ENCODE data around the gene MYT1.

MYT1 gene

GRCh38 chr20:64196847-64197306 lies 32.6 kb downstream of the MYT1 start:
- Histone ChIP-seq H3K27me3 (ENCODE audit: control insufficient read depth, insufficient read depth, low read length) (peaks cover 5% of the 10 kb centered on the region), H3K36me3 (ENCODE audit: control insufficient read depth, insufficient read depth, low read length) (no peaks in the 10 kb centered on the region)

GRCh38 chr20:64198347-64198746 lies 34.1 kb downstream of the MYT1 start:
- Histone ChIP-seq H3K27me3 (ENCODE audit: control insufficient read depth, insufficient read depth, low read length) (peaks cover 2% of the 10 kb centered on the region), H3K9ac (ENCODE audit: low read length) (no peak overlapping the region), H3K27ac (ENCODE audit: low read depth, low read length) (no peak overlapping the region), H3K4me3 (ENCODE audit: low read length) (no peak overlapping the region), H3K4me1 (ENCODE audit: control insufficient read depth, insufficient read depth, low read length) (no peaks in the 10 kb centered on the region), H3K36me3 (ENCODE audit: control insufficient read depth, insufficient read depth, low read length) (no peaks in the 10 kb centered on the region)

More at GRCh38 chr20:64196847-64197306, 32.6 kb downstream of the MYT1 start:
- Histone ChIP-seq H3K27ac (ENCODE audit: low read depth, low read length) (no peak overlapping the region), H3K4me3 (ENCODE audit: low read length) (no peak overlapping the region), H3K4me1 (ENCODE audit: control insufficient read depth, insufficient read depth, low read length) (no peaks in the 10 kb centered on the region), H3K9ac (ENCODE audit: low read length) (no peak overlapping the region)

- H3K27me3 ChIP-seq (ENCODE audit: control insufficient read depth, insufficient read depth, low read length): peaks cover 2% of the 10 kb centered on the region
- H3K27ac ChIP-seq (ENCODE audit: low read depth, low read length): no peak overlapping the region
- H3K4me3 ChIP-seq (ENCODE audit: low read length): no peak overlapping the region
- no peaks in the 10 kb centered on the region for H3K36me3 ChIP-seq (ENCODE audit: control insufficient read depth, insufficient read depth, low read length)
- no peaks in the 10 kb centered on the region for H3K4me1 ChIP-seq (ENCODE audit: control insufficient read depth, insufficient read depth, low read length)
- no peak overlapping the region for H3K9ac ChIP-seq (ENCODE audit: low read length)
These were observed 35.1 kb downstream of the MYT1 start for GRCh38 chr20:64199395-64199794.

- H3K9ac ChIP-seq (ENCODE audit: low read length): no peak overlapping the region
- H3K4me1 ChIP-seq (ENCODE audit: control insufficient read depth, insufficient read depth, low read length): no peaks in the 10 kb centered on the region
- H3K36me3 ChIP-seq (ENCODE audit: control insufficient read depth, insufficient read depth, low read length): no peaks in the 10 kb centered on the region
- no peak overlapping the region for H3K27ac ChIP-seq (ENCODE audit: low read depth, low read length)
- H3K27me3 ChIP-seq (ENCODE audit: control insufficient read depth, insufficient read depth, low read length): no peaks in the 10 kb centered on the region
- no peak overlapping the region for H3K4me3 ChIP-seq (ENCODE audit: low read length)
These were observed 36.5 kb downstream of the MYT1 start for GRCh38 chr20:64200740-64201139.

- no peaks in the 10 kb centered on the region for H3K4me1 ChIP-seq (ENCODE audit: control insufficient read depth, insufficient read depth, low read length)
- H3K27me3 ChIP-seq (ENCODE audit: control insufficient read depth, insufficient read depth, low read length): no peaks in the 10 kb centered on the region
- H3K9ac ChIP-seq (ENCODE audit: low read length): no peak overlapping the region
- H3K36me3 ChIP-seq (ENCODE audit: control insufficient read depth, insufficient read depth, low read length): no peaks in the 10 kb centered on the region
- H3K27ac ChIP-seq (ENCODE audit: low read depth, low read length): no peak overlapping the region
- no peak overlapping the region for H3K4me3 ChIP-seq (ENCODE audit: low read length)
These were observed 37.4 kb downstream of the MYT1 start for GRCh38 chr20:64201653-64202052.

GRCh38 chr20:64203037-64203777 lies 39.0 kb downstream of the MYT1 start:
- Histone ChIP-seq H3K36me3 (ENCODE audit: control insufficient read depth, insufficient read depth, low read length) (no peaks in the 10 kb centered on the region), H3K9ac (ENCODE audit: low read length) (no peak overlapping the region), H3K4me3 (ENCODE audit: low read length) (no peak overlapping the region), H3K4me1 (ENCODE audit: control insufficient read depth, insufficient read depth, low read length) (no peaks in the 10 kb centered on the region), H3K27ac (ENCODE audit: low read depth, low read length) (no peak overlapping the region), H3K27me3 (ENCODE audit: control insufficient read depth, insufficient read depth, low read length) (no peaks in the 10 kb centered on the region)

- no peaks in the 10 kb centered on the region for H3K27me3 ChIP-seq (ENCODE audit: control insufficient read depth, insufficient read depth, low read length)
- H3K4me1 ChIP-seq (ENCODE audit: control insufficient read depth, insufficient read depth, low read length): no peaks in the 10 kb centered on the region
- no peak overlapping the region for H3K27ac ChIP-seq (ENCODE audit: low read depth, low read length)
- no peak overlapping the region for H3K4me3 ChIP-seq (ENCODE audit: low read length)
- no peaks in the 10 kb centered on the region for H3K36me3 ChIP-seq (ENCODE audit: control insufficient read depth, insufficient read depth, low read length)
- no peak overlapping the region for H3K9ac ChIP-seq (ENCODE audit: low read length)
These were observed 41.4 kb downstream of the MYT1 start for GRCh38 chr20:64205611-64206026.

- no peaks in the 10 kb centered on the region for H3K27me3 ChIP-seq (ENCODE audit: control insufficient read depth, insufficient read depth, low read length)
- no peak overlapping the region for H3K9ac ChIP-seq (ENCODE audit: low read length)
- H3K4me1 ChIP-seq (ENCODE audit: control insufficient read depth, insufficient read depth, low read length): no peaks in the 10 kb centered on the region
- H3K36me3 ChIP-seq (ENCODE audit: control insufficient read depth, insufficient read depth, low read length): no peaks in the 10 kb centered on the region
- H3K27ac ChIP-seq (ENCODE audit: low read depth, low read length): no peak overlapping the region
- H3K4me3 ChIP-seq (ENCODE audit: low read length): no peak overlapping the region
These were observed 42.4 kb downstream of the MYT1 start for GRCh38 chr20:64206614-64207013.

- Histone ChIP-seq H3K36me3 (ENCODE audit: control insufficient read depth, insufficient read depth, low read length) (no peaks in the 10 kb centered on the region), H3K27me3 (ENCODE audit: control insufficient read depth, insufficient read depth, low read length) (no peaks in the 10 kb centered on the region), H3K4me1 (ENCODE audit: control insufficient read depth, insufficient read depth, low read length) (peaks cover 4% of the 10 kb centered on the region), H3K4me3 (ENCODE audit: low read length) (no peak overlapping the region), H3K27ac (ENCODE audit: low read depth, low read length) (no peak overlapping the region), H3K9ac (ENCODE audit: low read length) (no peak overlapping the region)
These were observed 43.7 kb downstream of the MYT1 start for GRCh38 chr20:64207641-64208590.

GRCh38 chr20:64209148-64209547 lies 44.9 kb downstream of the MYT1 start:
- Histone ChIP-seq H3K36me3 (ENCODE audit: control insufficient read depth, insufficient read depth, low read length) (no peaks in the 10 kb centered on the region), H3K27ac (ENCODE audit: low read depth, low read length) (no peak overlapping the region), H3K4me1 (ENCODE audit: control insufficient read depth, insufficient read depth, low read length) (peaks cover 12% of the 10 kb centered on the region), H3K27me3 (ENCODE audit: control insufficient read depth, insufficient read depth, low read length) (no peaks in the 10 kb centered on the region), H3K9ac (ENCODE audit: low read length) (no peak overlapping the region), H3K4me3 (ENCODE audit: low read length) (no peak overlapping the region)

GRCh38 chr20:64210656-64211369 lies 46.6 kb downstream of the MYT1 start:
- Histone ChIP-seq H3K27me3 (ENCODE audit: control insufficient read depth, insufficient read depth, low read length) (no peaks in the 10 kb centered on the region), H3K36me3 (ENCODE audit: control insufficient read depth, insufficient read depth, low read length) (no peaks in the 10 kb centered on the region), H3K27ac (ENCODE audit: low read depth, low read length) (no peak overlapping the region)

More at GRCh38 chr20:64210656-64211369, 46.6 kb downstream of the MYT1 start:
- Histone ChIP-seq H3K9ac (ENCODE audit: low read length) (no peak overlapping the region), H3K4me3 (ENCODE audit: low read length) (no peak overlapping the region), H3K4me1 (ENCODE audit: control insufficient read depth, insufficient read depth, low read length) (peaks cover 12% of the 10 kb centered on the region)

Data from rectal smooth muscle tissue (tissue), 1 donor.